22Rv1 (cell line): ENCODE results near the gene TADA2A.

Source experiments
- CTCF ChIP-seq: fragments of 450-650 bp; IDR thresholded peaks from 2 replicates; pipeline ENCODE4 v1.5.1; 2017; ENCODE audit warnings: mild to moderate bottlenecking
- ZFX ChIP-seq: fragments of 450-650 bp; IDR thresholded peaks from 2 replicates; pipeline ENCODE4 v1.6.1; 2017; ENCODE audit warnings: antibody characterized with exemption, borderline replicate concordance

GRCh38 chr17:37492167-37492566, 85.5 kb downstream of the TADA2A start:
- TF ChIP-seq CTCF (no peak), ZFX (no peak)
